ENCODE data around the gene TNS3. TPM values are rescaled to one million over a fixed set of nuclear protein-coding genes. Genes with fewer than 3 reads are reported as not detected.

TNS3 gene
- total RNA-seq, 2 donors from 2014 or later: 2.3 to 2.6 TPM

DNA sequence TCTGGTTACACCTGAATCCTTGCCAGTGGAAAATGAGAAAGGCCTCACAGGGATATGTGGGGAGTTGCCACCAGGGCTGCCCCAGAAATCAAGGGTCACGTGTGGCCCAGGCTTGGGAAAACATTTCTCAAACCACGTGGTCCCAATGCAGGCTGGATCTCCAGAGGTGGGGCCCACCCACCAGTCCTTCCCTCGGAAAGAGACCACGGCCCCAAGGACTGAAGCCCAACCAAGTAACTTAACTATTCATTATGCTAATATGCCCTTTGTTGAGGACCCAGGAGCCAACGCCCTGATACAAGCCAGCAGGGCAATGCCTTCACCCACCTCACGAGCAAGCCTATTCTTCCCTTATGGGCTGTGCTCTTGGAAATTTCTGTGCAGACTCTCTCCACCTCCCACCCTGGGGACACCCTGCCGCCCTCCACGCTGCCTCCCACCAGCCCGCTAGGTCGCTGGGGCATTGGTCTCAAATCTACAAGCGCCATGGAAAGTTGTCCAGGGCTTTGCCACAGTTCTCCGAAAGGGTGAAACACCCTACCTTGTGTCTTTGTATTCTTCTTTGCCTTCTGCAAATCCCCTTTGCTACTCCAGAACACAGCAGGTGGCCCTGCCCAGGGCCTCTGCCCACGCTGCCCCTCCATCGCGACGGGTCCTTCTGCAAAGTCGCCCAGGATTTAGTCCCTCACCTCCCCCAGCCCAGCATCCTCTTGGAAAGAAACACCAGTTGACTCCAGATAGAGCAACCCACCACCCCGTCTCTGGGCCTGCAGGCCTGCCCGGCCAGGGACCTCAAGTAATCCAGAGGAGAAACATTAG, 8.8 kb downstream of the TNS3 start:
- Mint-ChIP-seq H3K27ac (no peak overlapping the region), H3K4me1 (peaks cover 2% of the 10 kb centered on the region), H3K4me3 (no peak overlapping the region), H3K27me3 (peaks cover 6% of the 10 kb centered on the region), H3K36me3 (ENCODE audit: low read depth) (no peaks in the 10 kb centered on the region)
- DNase-seq: no peak
- H3K9me3 ChIP-seq (ENCODE audit: control insufficient read depth, low read length, poor library complexity, severe bottlenecking): no peaks in the 10 kb centered on the region
- no peak for ATAC-seq

DNA sequence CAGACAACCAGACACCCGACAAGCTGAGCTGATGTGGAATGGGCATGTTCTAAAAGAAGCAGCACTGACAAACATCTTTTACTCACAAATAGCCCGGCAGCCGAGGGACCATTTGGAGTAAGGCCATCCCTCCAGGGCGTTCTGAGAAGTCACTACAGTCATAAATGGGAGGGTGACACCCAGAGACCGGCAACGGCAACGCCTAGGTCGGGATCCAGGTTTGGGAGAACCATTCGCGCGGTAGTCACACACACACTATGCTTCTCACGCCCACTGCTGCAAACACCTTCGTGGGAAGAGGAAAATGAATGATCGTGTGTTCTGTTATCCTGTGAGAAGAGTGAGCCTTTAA, 9.8 kb downstream of the TNS3 start:
- Mint-ChIP-seq H3K36me3 (ENCODE audit: low read depth) (no peaks in the 10 kb centered on the region), H3K27me3 (peaks cover 6% of the 10 kb centered on the region), H3K27ac (no peak overlapping the region), H3K4me3 (no peak overlapping the region), H3K4me1 (peaks cover 2% of the 10 kb centered on the region)
- ATAC-seq (no peak), DNase-seq (no peak)
- H3K9me3 ChIP-seq (ENCODE audit: control insufficient read depth, low read length, poor library complexity, severe bottlenecking): no peaks in the 10 kb centered on the region

DNA sequence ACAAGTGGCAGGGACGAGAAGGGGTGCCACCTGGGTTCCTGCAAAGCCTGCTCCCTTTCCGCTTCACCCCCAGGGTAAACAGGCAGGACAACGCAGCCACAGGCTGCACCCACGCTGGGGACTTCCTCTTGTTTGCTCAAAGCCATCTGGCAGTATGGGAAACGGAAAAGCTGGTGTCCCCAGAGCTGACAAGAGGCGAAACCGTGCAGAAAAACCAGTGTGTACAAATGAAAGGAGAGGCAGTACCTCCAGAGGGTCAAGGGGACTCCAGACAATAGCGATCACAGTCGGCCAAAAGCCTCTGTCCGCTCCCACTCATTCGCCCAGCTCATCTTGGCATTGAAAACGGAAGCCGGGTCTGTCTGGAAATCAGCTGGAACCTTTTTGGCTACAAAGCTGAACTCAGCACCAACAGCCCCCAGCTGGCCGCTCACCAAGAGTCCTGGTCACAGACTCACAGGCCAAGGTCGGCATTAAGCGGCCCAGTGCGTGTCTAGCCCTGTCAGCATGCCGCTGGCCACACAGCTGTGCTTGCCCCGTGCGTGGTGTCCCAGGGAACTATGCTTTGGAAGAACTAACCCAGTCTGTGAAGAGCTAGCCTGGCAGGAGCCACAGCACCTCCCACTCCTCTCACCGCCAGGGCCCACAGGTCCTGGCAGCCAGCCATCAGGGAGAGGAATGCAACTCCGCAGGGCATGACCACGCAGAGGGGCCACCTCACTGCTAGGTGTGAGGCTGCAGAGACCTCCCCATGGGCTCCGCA, 10.4 kb downstream of the TNS3 start:
- H3K27ac Mint-ChIP-seq: no peak overlapping the region

DNA sequence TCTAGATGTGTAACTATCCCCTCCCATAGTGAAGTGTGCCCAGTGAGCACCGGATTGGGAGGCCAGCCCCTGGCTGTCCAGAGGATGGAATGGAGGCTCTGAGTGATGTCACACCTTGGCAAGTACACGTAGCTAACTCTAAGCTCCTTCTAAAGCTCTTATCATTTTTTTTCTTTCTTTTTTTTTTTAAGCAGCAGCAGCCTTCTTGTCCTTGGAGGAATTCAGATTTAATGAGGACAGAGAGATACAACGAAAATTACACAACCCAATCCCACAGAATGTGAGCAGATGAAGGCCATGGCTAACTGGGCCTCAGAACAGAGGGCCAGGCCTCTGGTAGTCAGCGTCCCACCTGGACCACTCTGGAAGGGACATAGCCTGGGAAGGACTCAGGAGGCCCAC, 11.3 kb downstream of the TNS3 start:
- Mint-ChIP-seq H3K36me3 (ENCODE audit: low read depth) (no peaks in the 10 kb centered on the region), H3K27me3 (peaks cover 10% of the 10 kb centered on the region)

More for the DNA sequence above, 10.4 kb downstream of the TNS3 start:
- DNase-seq (no peak), ATAC-seq (peak; percentile 21)
- no peak overlapping the region for H3K4me3 Mint-ChIP-seq
- peaks cover 6% of the 10 kb centered on the region for H3K27me3 Mint-ChIP-seq
- peaks cover 2% of the 10 kb centered on the region for H3K4me1 Mint-ChIP-seq
- no peaks in the 10 kb centered on the region for H3K36me3 Mint-ChIP-seq (ENCODE audit: low read depth)
- H3K9me3 ChIP-seq (ENCODE audit: control insufficient read depth, low read length, poor library complexity, severe bottlenecking): no peaks in the 10 kb centered on the region

DNA sequence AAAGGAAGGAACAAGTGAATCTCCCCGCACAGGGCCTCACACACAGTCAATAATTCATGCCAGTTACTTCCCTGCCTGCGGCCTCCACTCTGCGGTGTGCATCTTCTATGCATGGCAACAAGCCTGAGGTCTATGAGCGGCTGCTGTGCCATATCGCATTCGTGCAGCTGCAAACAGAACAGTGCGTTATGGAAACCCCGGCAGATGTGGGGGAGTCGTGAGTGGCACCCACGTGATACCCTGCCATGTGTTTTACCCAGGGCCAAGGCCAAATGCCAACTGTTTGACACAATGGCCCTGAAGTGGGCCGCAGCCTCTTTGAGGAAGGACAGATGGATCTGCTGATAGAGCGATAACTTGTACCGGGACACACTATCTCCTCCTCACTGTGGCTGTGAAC, 13.4 kb downstream of the TNS3 start:
- peaks cover 11% of the 10 kb centered on the region for H3K27me3 Mint-ChIP-seq
- ATAC-seq: no peak
- no peak overlapping the region for H3K4me3 Mint-ChIP-seq
- DNase-seq: no peak
- H3K9me3 ChIP-seq (ENCODE audit: control insufficient read depth, low read length, poor library complexity, severe bottlenecking): no peaks in the 10 kb centered on the region
- H3K36me3 Mint-ChIP-seq (ENCODE audit: low read depth): no peaks in the 10 kb centered on the region
- H3K27ac Mint-ChIP-seq: no peak overlapping the region
- H3K4me1 Mint-ChIP-seq: peaks cover 2% of the 10 kb centered on the region

More for the DNA sequence above, 11.3 kb downstream of the TNS3 start:
- ATAC-seq (no peak), DNase-seq (no peak)
- no peak overlapping the region for H3K27ac Mint-ChIP-seq
- peaks cover 2% of the 10 kb centered on the region for H3K4me1 Mint-ChIP-seq
- H3K9me3 ChIP-seq (ENCODE audit: control insufficient read depth, low read length, poor library complexity, severe bottlenecking): no peaks in the 10 kb centered on the region
- H3K4me3 Mint-ChIP-seq: no peak overlapping the region

DNA sequence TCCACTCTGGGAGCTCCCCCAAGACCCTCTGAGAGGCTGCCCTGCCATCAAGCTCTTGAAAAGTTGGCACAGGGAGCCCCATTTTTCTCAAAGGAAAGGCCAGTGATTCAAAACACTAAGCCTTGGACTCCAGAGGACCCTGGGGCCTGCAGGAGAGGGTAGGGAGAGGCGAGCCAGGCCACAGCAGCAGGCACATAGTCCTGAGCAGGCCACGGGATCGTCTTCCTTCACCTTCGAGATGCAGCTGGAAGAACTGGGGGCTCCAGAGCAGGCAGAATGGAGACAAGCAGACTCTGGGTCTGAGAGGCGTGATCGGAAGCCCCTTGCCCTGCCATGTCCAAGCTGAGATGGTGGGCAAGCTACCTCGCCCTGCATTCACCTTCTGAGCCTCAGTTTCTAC, 13.9 kb downstream of the TNS3 start:
- H3K4me3 Mint-ChIP-seq: no peak overlapping the region
- H3K9me3 ChIP-seq (ENCODE audit: control insufficient read depth, low read length, poor library complexity, severe bottlenecking): no peaks in the 10 kb centered on the region
- peaks cover 7% of the 10 kb centered on the region for H3K27me3 Mint-ChIP-seq
- H3K27ac Mint-ChIP-seq: no peak overlapping the region
- no peaks in the 10 kb centered on the region for H3K36me3 Mint-ChIP-seq (ENCODE audit: low read depth)
- peaks cover 2% of the 10 kb centered on the region for H3K4me1 Mint-ChIP-seq
- ATAC-seq (no peak), DNase-seq (no peak)

DNA sequence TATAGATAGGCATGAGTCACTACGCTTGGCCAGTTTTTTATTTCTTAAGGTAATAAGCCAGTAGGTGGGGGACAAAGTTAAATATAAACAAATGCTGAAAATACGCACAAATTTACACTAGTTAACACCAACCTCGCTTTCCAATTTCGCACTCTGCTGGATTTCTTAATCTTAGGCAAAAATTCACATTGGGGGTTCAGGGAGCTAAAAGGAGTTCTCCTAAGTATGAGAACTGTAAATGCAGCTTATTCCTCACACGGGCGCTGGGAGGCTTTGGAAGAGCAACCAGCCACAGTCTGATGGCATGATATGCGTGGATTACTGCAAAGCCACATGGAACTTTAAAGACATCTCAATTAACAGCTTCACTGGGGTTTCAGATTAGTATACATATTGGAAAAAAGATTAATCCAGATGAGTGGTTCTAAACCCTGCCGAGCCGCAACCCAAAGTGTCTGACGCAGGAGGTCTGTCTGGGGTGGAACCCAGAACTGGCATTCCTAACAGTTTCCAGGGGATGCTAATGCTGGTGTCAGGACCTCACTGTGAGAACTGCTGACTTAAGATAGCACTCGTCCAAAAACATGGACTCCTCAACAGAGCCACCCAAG, 16.2 kb downstream of the TNS3 start:
- no peak for DNase-seq
- no peaks in the 10 kb centered on the region for H3K4me1 Mint-ChIP-seq
- H3K36me3 Mint-ChIP-seq (ENCODE audit: low read depth): no peaks in the 10 kb centered on the region
- no peaks in the 10 kb centered on the region for H3K9me3 ChIP-seq (ENCODE audit: control insufficient read depth, low read length, poor library complexity, severe bottlenecking)
- peaks cover 7% of the 10 kb centered on the region for H3K27me3 Mint-ChIP-seq
- no peak for ATAC-seq
- H3K27ac Mint-ChIP-seq: no peak overlapping the region
- no peak overlapping the region for H3K4me3 Mint-ChIP-seq

DNA sequence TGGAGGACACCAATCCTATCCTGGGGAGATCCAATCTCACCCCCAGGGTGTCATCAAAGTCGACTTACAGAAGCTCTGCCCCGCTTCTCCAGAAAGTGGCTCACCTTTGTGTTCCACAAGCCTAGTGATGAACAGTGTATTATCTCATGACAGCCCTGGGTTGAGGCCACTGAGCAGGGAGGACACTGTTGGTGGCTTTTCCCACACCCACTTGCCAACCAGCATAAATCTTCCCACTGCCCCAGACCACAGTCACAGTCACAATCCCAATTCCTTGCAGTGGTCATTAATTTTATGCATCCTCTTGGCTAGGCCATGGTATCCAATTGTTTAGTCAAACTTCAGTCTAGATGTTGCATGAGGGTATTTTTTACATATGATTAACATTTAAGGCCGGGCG, 18.4 kb downstream of the TNS3 start:
- H3K9me3 ChIP-seq (ENCODE audit: control insufficient read depth, low read length, poor library complexity, severe bottlenecking): no peaks in the 10 kb centered on the region
- DNase-seq (no peak), ATAC-seq (no peak)
- peaks cover 7% of the 10 kb centered on the region for H3K27me3 Mint-ChIP-seq
- no peaks in the 10 kb centered on the region for H3K4me1 Mint-ChIP-seq
- H3K27ac Mint-ChIP-seq: no peak overlapping the region
- H3K36me3 Mint-ChIP-seq (ENCODE audit: low read depth): no peaks in the 10 kb centered on the region
- no peak overlapping the region for H3K4me3 Mint-ChIP-seq

DNA sequence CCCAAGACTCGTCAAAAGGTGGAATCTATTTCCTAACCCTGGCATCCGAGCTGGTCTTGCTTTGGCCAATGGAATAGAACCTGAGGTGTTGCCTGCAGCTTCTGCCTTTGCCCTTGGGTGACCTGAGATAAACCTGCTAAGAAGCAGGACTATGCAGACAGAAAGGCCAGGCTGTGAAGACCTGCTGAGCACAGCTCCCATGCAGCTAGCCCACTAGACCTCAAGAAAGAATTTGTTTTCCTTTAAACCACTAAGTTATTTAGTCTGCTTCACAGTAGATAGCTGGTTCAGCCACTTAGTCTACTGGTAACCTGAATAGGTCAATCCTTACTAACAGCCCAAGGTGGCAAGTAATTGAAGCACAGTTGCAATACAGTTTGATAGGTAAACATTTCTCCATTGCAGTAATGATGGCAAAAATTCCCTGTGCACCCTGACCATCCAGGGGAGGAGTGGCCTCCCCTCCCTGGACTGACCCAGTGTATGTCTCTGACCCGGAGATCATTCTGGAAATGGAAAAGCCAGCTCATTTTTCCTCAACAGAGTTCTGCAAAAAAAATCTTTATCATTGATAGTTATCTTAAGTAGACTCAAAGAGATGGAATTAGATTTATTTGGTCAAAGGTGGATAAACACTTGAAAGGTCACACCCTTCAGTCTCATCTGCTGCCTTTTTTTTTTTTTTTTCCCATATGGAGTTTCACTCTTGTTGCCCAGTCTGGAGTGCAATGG, 20.0 kb downstream of the TNS3 start:
- Mint-ChIP-seq H3K27ac (no peak overlapping the region), H3K36me3 (ENCODE audit: low read depth) (no peaks in the 10 kb centered on the region), H3K27me3 (peaks cover 7% of the 10 kb centered on the region), H3K4me1 (no peaks in the 10 kb centered on the region), H3K4me3 (no peak overlapping the region)
- DNase-seq (no peak), ATAC-seq (no peak)
- H3K9me3 ChIP-seq (ENCODE audit: control insufficient read depth, low read length, poor library complexity, severe bottlenecking): no peaks in the 10 kb centered on the region

DNA sequence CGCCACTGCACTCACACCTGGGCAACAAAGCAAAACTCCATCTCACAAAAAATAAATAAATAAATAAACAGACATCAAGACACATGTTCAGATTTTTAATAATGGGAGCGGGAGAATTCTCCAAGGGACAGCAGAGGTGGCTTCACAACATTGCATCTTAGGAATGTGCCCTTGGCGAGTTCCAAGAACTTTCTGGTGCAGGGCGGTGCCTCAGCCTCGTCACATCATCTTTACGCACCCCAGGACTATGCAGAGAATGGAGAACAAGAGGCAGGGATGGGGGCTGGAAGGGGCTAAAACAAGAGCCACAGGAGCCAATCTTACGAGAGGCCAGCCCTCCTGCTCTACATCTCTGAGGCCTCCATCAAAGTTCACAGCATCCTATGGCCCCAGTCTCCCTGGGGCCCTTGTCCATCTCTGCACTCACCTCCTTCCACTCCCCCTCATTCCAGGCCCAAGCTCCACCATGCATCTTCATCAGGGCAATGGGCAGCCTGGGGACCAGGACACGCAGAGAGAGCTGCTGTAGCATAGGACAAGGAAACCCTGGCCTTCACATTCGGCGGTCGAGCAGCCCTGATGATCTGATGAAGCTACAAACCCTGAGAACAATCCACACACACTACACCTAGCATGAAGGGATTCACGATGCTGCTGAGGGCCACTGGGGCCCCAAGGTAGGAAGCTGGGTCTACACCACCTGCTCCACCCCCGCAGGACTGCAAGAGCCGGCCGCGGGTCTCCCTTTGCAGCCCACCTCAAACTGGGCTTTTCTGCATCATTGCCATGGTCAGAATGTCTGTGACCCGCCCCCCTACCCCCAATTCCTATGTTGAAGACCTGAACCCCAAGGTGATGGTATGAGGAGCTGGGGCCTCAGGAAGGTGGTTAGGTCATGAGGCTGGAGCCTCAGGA, 22.3 kb downstream of the TNS3 start:
- DNase-seq (no peak), ATAC-seq (no peak)
- Mint-ChIP-seq H3K4me3 (no peak overlapping the region), H3K4me1 (no peaks in the 10 kb centered on the region), H3K27ac (no peak overlapping the region), H3K27me3 (no peaks in the 10 kb centered on the region), H3K36me3 (ENCODE audit: low read depth) (no peaks in the 10 kb centered on the region)
- H3K9me3 ChIP-seq (ENCODE audit: control insufficient read depth, low read length, poor library complexity, severe bottlenecking): no peaks in the 10 kb centered on the region

DNA sequence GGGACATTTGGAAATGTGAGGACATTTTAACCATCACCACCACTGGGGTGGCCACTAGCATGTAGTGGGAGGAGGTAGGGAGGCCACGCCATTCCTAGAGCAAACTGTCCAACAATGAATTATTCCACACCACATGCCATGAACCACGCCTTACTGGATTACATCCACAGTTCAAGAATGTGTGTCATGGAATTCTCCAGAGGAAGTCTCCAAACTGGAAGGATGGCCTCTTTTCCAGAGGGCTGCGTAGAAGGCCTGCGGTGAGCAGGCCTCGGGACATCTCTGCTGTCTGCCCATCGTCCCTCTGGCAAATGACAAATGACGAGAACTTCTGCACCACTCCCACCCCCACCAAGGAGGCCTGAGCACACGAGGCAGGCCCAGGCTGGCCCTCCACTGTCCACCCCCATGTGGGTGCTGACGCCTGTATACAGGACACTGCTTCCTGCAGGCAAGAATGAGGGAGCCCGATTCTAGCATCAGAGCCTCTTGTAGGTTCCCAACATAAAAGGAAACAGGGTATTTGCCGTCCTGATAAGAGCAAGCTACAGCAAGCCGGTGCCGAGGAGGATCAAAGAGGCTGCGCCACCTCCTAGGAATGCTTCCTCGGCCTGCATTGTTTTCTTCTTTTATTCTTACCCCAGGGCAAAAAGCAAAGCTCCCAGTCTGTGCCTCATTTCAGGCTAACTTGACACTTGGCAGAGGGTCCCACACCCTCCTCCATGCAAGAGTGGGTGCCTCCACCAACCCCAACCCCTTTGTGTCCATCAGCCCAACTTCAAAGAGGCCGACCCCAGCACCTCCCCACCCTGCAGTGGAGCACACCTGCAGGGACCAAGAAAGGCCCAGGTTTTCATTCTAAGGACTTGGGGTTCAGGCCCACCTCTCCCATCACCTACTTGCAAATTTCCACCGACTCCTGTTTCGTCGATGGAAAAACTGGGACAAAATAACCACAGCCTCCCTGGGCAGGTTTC, 23.9 kb downstream of the TNS3 start:
- H3K27me3 Mint-ChIP-seq: no peaks in the 10 kb centered on the region
- no peaks in the 10 kb centered on the region for H3K9me3 ChIP-seq (ENCODE audit: control insufficient read depth, low read length, poor library complexity, severe bottlenecking)
- ATAC-seq (no peak), DNase-seq (no peak)
- no peak overlapping the region for H3K4me3 Mint-ChIP-seq
- no peaks in the 10 kb centered on the region for H3K36me3 Mint-ChIP-seq (ENCODE audit: low read depth)
- H3K4me1 Mint-ChIP-seq: no peaks in the 10 kb centered on the region
- no peak overlapping the region for H3K27ac Mint-ChIP-seq

All from T-helper 17 cell (primary cell).